Prostate gland (tissue), 2 donors: ENCODE data around the gene FAM135A.

Experiments
- POLR2A ChIP-seq: fragments of 450-650 bp; IDR thresholded peaks from one replicate; pipeline ENCODE4 v1.6.1; 2016; ENCODE audit warnings: antibody characterized with exemption, mild to moderate bottlenecking
- POLR2AphosphoS5 ChIP-seq: sonication (generic); formaldehyde crosslinking; IDR thresholded peaks from one replicate; pipeline ENCODE4 v1.6.1; 2017; ENCODE audit warnings: antibody characterized with exemption
- TF ChIP-seq, protein P1 (sequence below), 4 experiments: fragments of 200-600 bp in 2 of 4; fragments of 450-650 bp in 2 of 4; sonication (generic) in 2 of 4; IDR thresholded peaks; 1 replicate in 3 of 4; 2 replicates in 1 of 4; pipeline ENCODE4 v1.5.1; 2016 to 2019; ENCODE audit warnings: antibody characterized with exemption in 4 of 4, mild to moderate bottlenecking in 2 of 4, moderate library complexity in 2 of 4

GRCh38 chr6:70547905-70548304, 134.6 kb downstream of the FAM135A start:
- TF ChIP-seq, protein P1, sequence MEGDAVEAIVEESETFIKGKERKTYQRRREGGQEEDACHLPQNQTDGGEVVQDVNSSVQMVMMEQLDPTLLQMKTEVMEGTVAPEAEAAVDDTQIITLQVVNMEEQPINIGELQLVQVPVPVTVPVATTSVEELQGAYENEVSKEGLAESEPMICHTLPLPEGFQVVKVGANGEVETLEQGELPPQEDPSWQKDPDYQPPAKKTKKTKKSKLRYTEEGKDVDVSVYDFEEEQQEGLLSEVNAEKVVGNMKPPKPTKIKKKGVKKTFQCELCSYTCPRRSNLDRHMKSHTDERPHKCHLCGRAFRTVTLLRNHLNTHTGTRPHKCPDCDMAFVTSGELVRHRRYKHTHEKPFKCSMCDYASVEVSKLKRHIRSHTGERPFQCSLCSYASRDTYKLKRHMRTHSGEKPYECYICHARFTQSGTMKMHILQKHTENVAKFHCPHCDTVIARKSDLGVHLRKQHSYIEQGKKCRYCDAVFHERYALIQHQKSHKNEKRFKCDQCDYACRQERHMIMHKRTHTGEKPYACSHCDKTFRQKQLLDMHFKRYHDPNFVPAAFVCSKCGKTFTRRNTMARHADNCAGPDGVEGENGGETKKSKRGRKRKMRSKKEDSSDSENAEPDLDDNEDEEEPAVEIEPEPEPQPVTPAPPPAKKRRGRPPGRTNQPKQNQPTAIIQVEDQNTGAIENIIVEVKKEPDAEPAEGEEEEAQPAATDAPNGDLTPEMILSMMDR (IDR thresholded peaks at IDR 0.05), result no peak
- no peak for TF ChIP-seq POLR2AphosphoS5
- no peak for TF ChIP-seq POLR2A
